GM21529 (cell line): ENCODE results near the gene CD8A.
"Not testable (repeated sequence)": the region's sequence is repeated elsewhere in the genome, so short reads cannot be mapped to it uniquely, and the experiment has no call there.

Experiments used
- ATAC-seq: cut with Tn5 transposase; IDR thresholded peaks from one replicate; pipeline ENCODE4 v1.9.1; 2021; ENCODE audit not compliant: unreplicated experiment

CD8A gene

GRCh38 chr2:86739889-86740288 is 50.8 kb downstream of the CD8A start:
- ATAC-seq, result not testable (repeated sequence)

GRCh38 chr2:86739485-86739884 is 51.2 kb downstream of the CD8A start:
- not testable (repeated sequence) for ATAC-seq

GRCh38 chr2:86734896-86735295 is 55.8 kb downstream of the CD8A start:
- not testable (repeated sequence) for ATAC-seq
